Measurements from ENCODE around the gene ZBTB1. TPM values are rescaled to one million over a fixed set of nuclear protein-coding genes. Genes with fewer than 3 reads are reported as not detected.
A peak's percentile ranks its signal among the peaks of the same experiment; 100 is the strongest.
"Not testable (repeated sequence)": the region's sequence is repeated elsewhere in the genome, so short reads cannot be mapped to it uniquely, and the experiment has no call there.

The ZBTB1 gene
- total RNA-seq, 2 donors from 2014 or later: 37.9 to 43.3 TPM

DNA sequence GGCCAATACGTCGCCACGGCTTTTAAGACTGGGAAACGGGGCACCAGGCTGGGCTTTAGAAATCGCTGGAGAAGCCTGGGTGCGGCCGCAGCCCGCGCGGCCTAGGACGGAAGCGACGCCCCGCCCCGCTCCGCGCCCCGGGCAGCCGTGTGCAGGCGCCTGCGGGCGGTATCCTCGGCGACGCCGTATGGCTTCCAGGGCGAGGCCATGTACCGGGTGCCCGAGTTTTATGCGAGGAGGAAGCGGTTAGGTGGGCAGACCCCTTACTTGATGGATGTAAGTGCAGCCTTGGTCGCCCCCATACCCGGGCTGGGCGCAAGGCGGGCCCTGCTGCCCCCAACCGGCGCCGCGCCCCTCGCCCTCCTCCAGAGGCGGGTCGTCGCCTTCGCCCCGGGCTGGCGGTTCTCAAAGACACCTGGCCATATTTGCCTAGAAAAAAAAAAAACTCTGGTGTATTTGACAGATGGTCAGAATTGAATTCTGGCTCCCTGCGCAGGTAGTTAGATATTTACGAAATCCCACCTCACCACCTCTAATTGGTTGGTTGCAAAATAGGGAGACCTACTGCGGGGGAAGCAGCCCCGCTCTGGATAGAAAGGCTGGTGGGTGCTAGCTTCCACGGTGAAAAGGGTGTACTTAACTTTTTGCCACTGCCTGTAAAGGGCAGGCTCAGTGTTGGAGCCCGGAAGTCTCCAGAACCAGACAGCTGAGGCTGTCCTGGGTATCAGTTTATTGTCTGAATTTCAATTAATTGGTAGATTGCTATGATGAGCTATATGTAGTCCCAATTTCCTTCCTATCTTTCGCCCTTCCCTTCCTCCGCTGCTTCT is 45.4 kb downstream of the ZBTB1 start, which contains the start of gene PPP1R36:
Gene PPP1R36 (plus strand): TSS at position 171 of the 830 bp plus-strand sequence. CDS start 37 bp downstream, at position 208.
- Histone ChIP-seq H3K4me3 (peak within 1 kb of the TSS; percentile 66), H3K36me3 (no peaks in the 10 kb centered on the region), H3K27ac (no peak within 1 kb of the TSS), H3K9me3 (no peaks in the 10 kb centered on the region), H3K27me3 (replicated peaks; ENCODE audit: insufficient read depth) (no peaks in the 10 kb centered on the region), H3K4me1 (ENCODE audit: control insufficient read depth in 1 of 2, low read depth in 2 of 2) (peaks cover 0 to 14% of the 10 kb centered on the region in 2 donors)
- TF ChIP-seq, protein P1, sequence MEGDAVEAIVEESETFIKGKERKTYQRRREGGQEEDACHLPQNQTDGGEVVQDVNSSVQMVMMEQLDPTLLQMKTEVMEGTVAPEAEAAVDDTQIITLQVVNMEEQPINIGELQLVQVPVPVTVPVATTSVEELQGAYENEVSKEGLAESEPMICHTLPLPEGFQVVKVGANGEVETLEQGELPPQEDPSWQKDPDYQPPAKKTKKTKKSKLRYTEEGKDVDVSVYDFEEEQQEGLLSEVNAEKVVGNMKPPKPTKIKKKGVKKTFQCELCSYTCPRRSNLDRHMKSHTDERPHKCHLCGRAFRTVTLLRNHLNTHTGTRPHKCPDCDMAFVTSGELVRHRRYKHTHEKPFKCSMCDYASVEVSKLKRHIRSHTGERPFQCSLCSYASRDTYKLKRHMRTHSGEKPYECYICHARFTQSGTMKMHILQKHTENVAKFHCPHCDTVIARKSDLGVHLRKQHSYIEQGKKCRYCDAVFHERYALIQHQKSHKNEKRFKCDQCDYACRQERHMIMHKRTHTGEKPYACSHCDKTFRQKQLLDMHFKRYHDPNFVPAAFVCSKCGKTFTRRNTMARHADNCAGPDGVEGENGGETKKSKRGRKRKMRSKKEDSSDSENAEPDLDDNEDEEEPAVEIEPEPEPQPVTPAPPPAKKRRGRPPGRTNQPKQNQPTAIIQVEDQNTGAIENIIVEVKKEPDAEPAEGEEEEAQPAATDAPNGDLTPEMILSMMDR (IDR thresholded peaks at IDR 0.05): no peak
- ATAC-seq (ENCODE audit: insufficient number of reproducible peaks, low FRiP score, low read depth) (peak; percentile 43), DNase-seq (ENCODE audit: low spot score) (no peak)

DNA sequence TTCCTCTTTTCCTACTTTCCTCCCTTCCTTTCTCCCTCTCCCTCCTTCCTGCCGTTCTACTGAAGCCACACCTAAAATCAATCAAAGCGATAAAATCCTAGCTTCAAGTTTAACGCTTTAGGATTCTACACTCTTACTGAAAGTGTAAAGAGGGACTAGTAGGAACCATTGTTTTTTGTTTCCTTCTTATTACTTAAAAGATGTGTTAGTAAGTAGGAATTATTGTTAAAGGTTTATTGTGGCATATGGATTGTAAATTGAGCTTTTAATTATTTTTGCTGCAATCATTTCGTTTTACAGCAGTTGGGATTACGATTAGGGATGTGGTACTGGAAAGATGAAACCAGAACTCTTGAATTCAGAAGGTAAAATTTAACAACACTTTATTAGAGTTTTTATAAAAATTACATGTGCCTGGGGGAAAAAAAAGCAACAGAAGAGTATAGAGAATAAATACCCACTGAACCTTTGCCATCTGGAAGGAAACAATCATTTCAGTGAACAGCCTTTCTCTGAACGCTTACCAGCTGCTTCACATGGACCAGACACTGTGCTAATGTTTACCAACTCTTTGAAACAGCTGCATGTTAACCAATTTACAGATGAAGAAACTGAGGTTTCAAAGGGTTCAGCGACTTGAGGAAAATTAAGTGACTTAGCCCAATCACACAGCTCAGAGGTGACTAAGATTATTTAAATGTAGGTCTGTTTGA is 46.2 kb downstream of the ZBTB1 start:
- Histone ChIP-seq H3K9me3 (no peaks in the 10 kb centered on the region), H3K36me3 (no peaks in the 10 kb centered on the region), H3K4me3 (no peak overlapping the region), H3K4me1 (ENCODE audit: control insufficient read depth in 1 of 2, low read depth in 2 of 2) (peaks cover 0 to 14% of the 10 kb centered on the region in 2 donors), H3K27me3 (replicated peaks; ENCODE audit: insufficient read depth) (no peaks in the 10 kb centered on the region), H3K27ac (no peak overlapping the region)
- TF ChIP-seq, protein P1 (IDR thresholded peaks at IDR 0.05): no peak
- DNase-seq (ENCODE audit: low spot score) (no peak), ATAC-seq (ENCODE audit: insufficient number of reproducible peaks, low FRiP score, low read depth) (no peak)

DNA sequence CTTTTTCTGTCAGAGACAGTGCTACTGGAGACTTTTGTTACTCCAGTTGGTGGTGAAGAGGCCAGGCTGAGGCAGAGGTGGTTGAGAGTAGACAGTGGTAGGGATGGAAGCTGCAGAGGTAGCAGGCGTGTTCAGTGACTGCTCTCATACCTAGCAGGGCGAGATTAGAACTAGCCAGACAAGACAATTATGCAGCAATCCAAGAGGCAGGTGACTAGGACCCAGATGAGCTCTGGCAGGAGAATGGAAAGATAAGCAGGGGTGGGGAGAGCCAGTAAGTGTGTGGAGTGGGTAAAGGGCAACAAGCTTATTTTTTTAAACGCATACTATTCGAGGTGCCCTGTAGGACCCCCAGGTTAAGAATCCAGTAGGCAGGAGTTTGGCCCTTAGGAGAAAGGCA is 50.0 kb downstream of the ZBTB1 start:
- TF ChIP-seq, protein P1 (IDR thresholded peaks at IDR 0.05): no peak
- Histone ChIP-seq H3K36me3 (no peaks in the 10 kb centered on the region), H3K4me1 (ENCODE audit: control insufficient read depth in 1 of 2, low read depth in 2 of 2) (peaks cover 0 to 8% of the 10 kb centered on the region in 2 donors), H3K27ac (no peak overlapping the region), H3K4me3 (no peak overlapping the region), H3K9me3 (no peaks in the 10 kb centered on the region), H3K27me3 (replicated peaks; ENCODE audit: insufficient read depth) (no peaks in the 10 kb centered on the region)
- DNase-seq (ENCODE audit: low spot score) (no peak), ATAC-seq (ENCODE audit: insufficient number of reproducible peaks, low FRiP score, low read depth) (no peak)

- Histone ChIP-seq H3K9me3 (no peaks in the 10 kb centered on the region), H3K4me1 (ENCODE audit: control insufficient read depth in 1 of 2, low read depth in 2 of 2) (no peaks in the 10 kb centered on the region), H3K27me3 (replicated peaks; ENCODE audit: insufficient read depth) (no peaks in the 10 kb centered on the region), H3K36me3 (no peaks in the 10 kb centered on the region), H3K4me3 (no peak overlapping the region), H3K27ac (no peak overlapping the region)
- TF ChIP-seq, protein P1 (IDR thresholded peaks at IDR 0.05): no peak
- ATAC-seq (ENCODE audit: insufficient number of reproducible peaks, low FRiP score, low read depth) (no peak), DNase-seq (ENCODE audit: low spot score) (no peak)
These were observed 52.0 kb downstream of the ZBTB1 start for GRCh38 chr14:64556526-64556925.

DNA sequence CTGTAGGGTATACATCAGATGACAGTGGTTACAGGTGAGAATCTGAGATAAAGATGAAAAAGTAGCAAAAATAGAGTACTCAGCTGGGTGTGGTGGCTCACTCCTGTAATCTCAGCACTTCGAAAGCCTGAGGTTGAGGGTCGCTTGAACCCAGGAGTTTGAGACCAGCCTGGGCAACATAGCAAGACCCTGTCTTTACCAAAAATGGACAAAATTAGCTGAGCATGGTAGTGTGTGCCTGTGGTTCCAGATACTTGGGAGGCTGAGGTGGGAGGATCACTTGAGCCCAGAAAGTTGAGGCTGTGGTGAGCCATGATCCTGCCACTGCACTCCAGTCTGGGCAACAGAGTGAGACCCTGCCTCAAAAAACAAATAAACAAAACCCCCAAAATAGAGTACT is 53.6 kb downstream of the ZBTB1 start:
- not testable (repeated sequence) for H3K4me3 ChIP-seq; ATAC-seq (ENCODE audit: insufficient number of reproducible peaks, low FRiP score, low read depth); H3K27ac ChIP-seq; H3K9me3 ChIP-seq; DNase-seq (ENCODE audit: low spot score); H3K36me3 ChIP-seq; H3K27me3 ChIP-seq (replicated peaks; ENCODE audit: insufficient read depth); H3K4me1 ChIP-seq (ENCODE audit: control insufficient read depth in 1 of 2, low read depth in 2 of 2)
